HL-60 (cell line): ENCODE measurements around the gene TPRA1.
A peak's percentile ranks its signal among the peaks of the same experiment; 100 is the strongest.

Experiments
- DNase-seq, 2 experiments: peaks; one replicate each; pipeline ENCODE4 v3.0.0-alpha.2; 2010 to 2020; ENCODE audit warnings: low read depth in 1 of 2, low spot score in 1 of 2
- H3K27ac ChIP-seq: fragments of 250-450 bp; sonication (Bioruptor Pico); replicated peaks from 2 replicates; pipeline ENCODE4 v1.5.1; 2020; ENCODE audit warnings: mild to moderate bottlenecking, moderate library complexity
- H3K27me3 ChIP-seq: fragments of 250-450 bp; sonication (Bioruptor Pico); 2 replicates; pipeline ENCODE4 v1.5.1; 2021; ENCODE audit warnings: mild to moderate bottlenecking, moderate library complexity; ENCODE audit not compliant: insufficient read depth, poor library complexity, severe bottlenecking
- H3K4me3 ChIP-seq: replicated peaks from 2 replicates; pipeline ENCODE4 v1.5.1; 2011; ENCODE audit warnings: mild to moderate bottlenecking, control low read depth, low read length; ENCODE audit not compliant: insufficient read depth
- GABPA ChIP-seq: IDR thresholded peaks from 2 replicates; pipeline ENCODE4 v1.6.1; 2012; ENCODE audit warnings: low read depth
- POLR2AphosphoS5 ChIP-seq: IDR thresholded peaks from 2 replicates; pipeline ENCODE4 v1.6.1; 2012; ENCODE audit warnings: low read depth
- REST ChIP-seq: IDR thresholded peaks from 2 replicates; pipeline ENCODE4 v1.6.1; 2012; ENCODE audit warnings: low read depth; ENCODE audit not compliant: insufficient replicate concordance
- SPI1 ChIP-seq: IDR thresholded peaks from 2 replicates; pipeline ENCODE4 v1.6.1; 2012; ENCODE audit warnings: low read depth, mild to moderate bottlenecking, borderline replicate concordance
- TF ChIP-seq, protein P1 (sequence below): IDR thresholded peaks from one replicate; pipeline ENCODE4 v1.5.1; 2011; ENCODE audit warnings: low read length, control low read depth, inconsistent platforms; ENCODE audit not compliant: insufficient read depth

TPRA1 gene

GRCh38 chr3:127544192-127544802, 46.2 kb downstream of the TPRA1 start:
- H3K27me3 ChIP-seq: no peaks in the 10 kb centered on the region
- DNase-seq: peak; percentile 31 to 65
- H3K4me3 ChIP-seq: no peak overlapping the region
- H3K27ac ChIP-seq: no peak overlapping the region
- TF ChIP-seq POLR2AphosphoS5: no peak
- TF ChIP-seq GABPA: no peak
- TF ChIP-seq, protein P1, sequence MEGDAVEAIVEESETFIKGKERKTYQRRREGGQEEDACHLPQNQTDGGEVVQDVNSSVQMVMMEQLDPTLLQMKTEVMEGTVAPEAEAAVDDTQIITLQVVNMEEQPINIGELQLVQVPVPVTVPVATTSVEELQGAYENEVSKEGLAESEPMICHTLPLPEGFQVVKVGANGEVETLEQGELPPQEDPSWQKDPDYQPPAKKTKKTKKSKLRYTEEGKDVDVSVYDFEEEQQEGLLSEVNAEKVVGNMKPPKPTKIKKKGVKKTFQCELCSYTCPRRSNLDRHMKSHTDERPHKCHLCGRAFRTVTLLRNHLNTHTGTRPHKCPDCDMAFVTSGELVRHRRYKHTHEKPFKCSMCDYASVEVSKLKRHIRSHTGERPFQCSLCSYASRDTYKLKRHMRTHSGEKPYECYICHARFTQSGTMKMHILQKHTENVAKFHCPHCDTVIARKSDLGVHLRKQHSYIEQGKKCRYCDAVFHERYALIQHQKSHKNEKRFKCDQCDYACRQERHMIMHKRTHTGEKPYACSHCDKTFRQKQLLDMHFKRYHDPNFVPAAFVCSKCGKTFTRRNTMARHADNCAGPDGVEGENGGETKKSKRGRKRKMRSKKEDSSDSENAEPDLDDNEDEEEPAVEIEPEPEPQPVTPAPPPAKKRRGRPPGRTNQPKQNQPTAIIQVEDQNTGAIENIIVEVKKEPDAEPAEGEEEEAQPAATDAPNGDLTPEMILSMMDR: peak; percentile 95
- TF ChIP-seq REST: no peak

DNA sequence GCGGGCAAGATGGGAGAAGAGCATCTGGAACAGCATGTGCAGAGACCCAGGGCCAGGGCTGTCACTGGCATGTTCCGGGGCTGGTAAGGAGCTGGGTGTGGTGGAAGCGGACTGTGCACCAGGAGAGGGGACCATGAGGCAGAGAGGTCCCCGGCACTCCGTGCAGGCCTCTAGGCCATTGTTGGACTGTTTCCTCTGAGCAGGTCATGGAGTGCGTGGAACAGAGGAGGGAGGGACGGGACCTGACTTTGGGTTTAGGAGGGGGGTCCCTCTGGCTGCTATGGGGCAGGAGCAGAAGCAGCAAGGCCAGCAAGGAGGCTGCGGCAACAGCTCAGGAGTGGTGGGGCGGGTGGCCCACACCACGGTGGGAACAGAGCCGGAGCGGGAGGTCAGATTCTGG, 47.1 kb downstream of the TPRA1 start:
- H3K27ac ChIP-seq: no peak overlapping the region
- H3K4me3 ChIP-seq: no peak overlapping the region
- no peak for DNase-seq
- no peak for TF ChIP-seq REST
- TF ChIP-seq GABPA: no peak
- TF ChIP-seq, protein P1: no peak
- TF ChIP-seq SPI1: no peak
- no peak for TF ChIP-seq POLR2AphosphoS5
- H3K27me3 ChIP-seq: no peaks in the 10 kb centered on the region

DNA sequence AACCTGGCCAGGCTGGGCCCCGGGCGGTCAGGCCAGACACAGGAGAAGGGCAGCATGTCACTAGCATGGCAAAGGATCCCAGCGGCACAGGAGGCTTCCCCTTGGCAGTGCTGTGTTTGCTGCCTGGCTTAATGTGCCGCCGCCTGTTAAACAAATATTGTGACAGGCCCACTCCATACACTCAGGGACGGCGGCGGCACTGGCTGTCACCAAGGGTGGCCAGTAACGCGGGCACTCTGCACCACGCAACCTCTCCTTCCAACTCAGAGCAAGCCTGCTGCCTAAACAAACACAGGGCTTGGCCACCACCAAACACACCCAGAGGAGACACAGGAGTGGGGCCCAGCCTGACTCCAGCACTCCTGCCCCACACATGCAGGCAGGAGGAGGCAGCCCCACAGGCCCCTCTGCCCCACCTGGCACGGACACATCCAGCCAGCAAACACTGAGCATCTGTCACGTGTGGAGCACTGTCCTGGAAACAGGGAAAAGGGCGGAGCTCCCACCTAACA, 48.0 kb downstream of the TPRA1 start:
- TF ChIP-seq POLR2AphosphoS5 (no peak), REST (no peak), GABPA (no peak), SPI1 (no peak)
- TF ChIP-seq, protein P1: no peak
- Histone ChIP-seq H3K4me3 (no peak overlapping the region), H3K27me3 (no peaks in the 10 kb centered on the region), H3K27ac (no peak overlapping the region)
- no peak for DNase-seq
